IMR-90 (cell line): Measurements from ENCODE around the gene KRTAP10-7. TPM values are rescaled to one million over a fixed set of nuclear protein-coding genes. Genes with fewer than 3 reads are reported as not detected.

ENCODE experiments used
- ATAC-seq: fragments of 200-7000 bp; cut with Tn5 transposase; 2 replicates; pipeline ENCODE4 v1.9.1; 2020; ENCODE audit warnings: low read depth, mild to moderate bottlenecking, moderate library complexity
- BruUV-seq: library from RNA; stranded (reverse); fragments of 400-500 nt; replicated peaks from 2 replicates; lab custom pipeline; 2021; lab: Mats Ljungman, UMichigan
- CTCF ChIA-PET: fragments of 300-600 bp; formaldehyde crosslinking; extraction: SDS; loops from one replicate; lab custom pipeline; 2021; ENCODE audit warnings: antibody characterized with exemption; lab: Yijun Ruan, JAX
- POLR2A ChIA-PET: fragments of 300-600 bp; sonication (Branson Sonifier 250); formaldehyde crosslinking; loops from one replicate; lab custom pipeline; 2022; ENCODE audit warnings: antibody characterized with exemption; ENCODE audit not compliant: unreplicated experiment; lab: Charles Lee
- DNase-seq: peaks from one replicate; pipeline ENCODE4 v3.0.0; 2013
- H2AFZ ChIP-seq: replicated peaks from 2 replicates; pipeline ENCODE3; 2013; ENCODE audit warnings: low read length, mild to moderate bottlenecking; ENCODE audit not compliant: poor library complexity
- H2AK5ac ChIP-seq: 2 replicates; pipeline ENCODE4 v1.6.1; 2013; ENCODE audit warnings: low read depth, low read length, inconsistent platforms
- H2AK9ac ChIP-seq: replicated peaks from 2 replicates; pipeline ENCODE3; 2013; ENCODE audit warnings: mild to moderate bottlenecking, low read depth, low read length, moderate library complexity; ENCODE audit not compliant: poor library complexity
- H2BK120ac ChIP-seq: 2 replicates; pipeline ENCODE4 v1.6.1; 2013; ENCODE audit warnings: low read depth, low read length, inconsistent platforms
- H2BK15ac ChIP-seq: 3 replicates; pipeline ENCODE4 v1.6.1; 2013; ENCODE audit warnings: low read depth, low read length, inconsistent platforms
- H2BK20ac ChIP-seq: 2 replicates; pipeline ENCODE4 v1.6.1; 2013; ENCODE audit warnings: low read depth, mild to moderate bottlenecking, inconsistent platforms, low read length, moderate library complexity
- H2BK5ac ChIP-seq: 2 replicates; pipeline ENCODE4 v1.6.1; 2013; ENCODE audit warnings: mild to moderate bottlenecking, low read depth, low read length, inconsistent platforms; ENCODE audit not compliant: poor library complexity, severe bottlenecking
- H3K14ac ChIP-seq: replicated peaks from 2 replicates; pipeline ENCODE4 v1.6.1; 2013; ENCODE audit warnings: low read depth, low read length, inconsistent platforms
- H3K18ac ChIP-seq: 2 replicates; pipeline ENCODE4 v1.6.1; 2013; ENCODE audit warnings: low read depth, low read length, control low read depth
- H3K23ac ChIP-seq: 2 replicates; pipeline ENCODE4 v1.6.1; 2013; ENCODE audit warnings: low read depth, low read length, inconsistent platforms
- H3K27ac ChIP-seq: 2 replicates; pipeline ENCODE4 v1.5.1; 2013; ENCODE audit warnings: mild to moderate bottlenecking, control low read depth, low read length; ENCODE audit not compliant: insufficient read depth
- H3K27me3 ChIP-seq: 2 replicates; pipeline ENCODE4 v1.6.1; 2013; ENCODE audit warnings: low read length; ENCODE audit not compliant: control insufficient read depth, insufficient read depth
- H3K36me3 ChIP-seq: 2 replicates; pipeline ENCODE4 v1.6.1; 2013; ENCODE audit warnings: low read length, mixed read lengths; ENCODE audit not compliant: control insufficient read depth, insufficient read depth
- H3K4ac ChIP-seq: 2 replicates; pipeline ENCODE4 v1.6.1; 2013; ENCODE audit warnings: low read depth, low read length, inconsistent platforms
- H3K4me1 ChIP-seq: 2 replicates; pipeline ENCODE4 v1.6.1; 2013; ENCODE audit warnings: low read length, mixed read lengths; ENCODE audit not compliant: control insufficient read depth, insufficient read depth
- H3K4me2 ChIP-seq: 2 replicates; pipeline ENCODE4 v1.6.1; 2013; ENCODE audit warnings: low read depth, mild to moderate bottlenecking, control low read depth, low read length, moderate library complexity
- H3K4me3 ChIP-seq: 2 replicates; pipeline ENCODE4 v1.5.1; 2013; ENCODE audit warnings: low read depth, mild to moderate bottlenecking, control low read depth, low read length, moderate library complexity; ENCODE audit not compliant: insufficient read depth
- H3K56ac ChIP-seq: 2 replicates; pipeline ENCODE4 v1.6.1; 2013; ENCODE audit warnings: low read length, inconsistent platforms; ENCODE audit not compliant: insufficient read depth; ENCODE audit errors: extremely low read depth
- H3K79me1 ChIP-seq, 2 experiments: 2 replicates each; pipeline ENCODE4 v1.6.1; 2013; ENCODE audit warnings: low read length in 2 of 2, inconsistent platforms in 1 of 2, low read depth in 1 of 2
- H3K9ac ChIP-seq: 2 replicates; pipeline ENCODE4 v1.6.1; 2013; ENCODE audit warnings: low read depth, low read length, control low read depth
- H3K9me1 ChIP-seq: 2 replicates; pipeline ENCODE4 v1.6.1; 2013; ENCODE audit warnings: low read length, inconsistent platforms; ENCODE audit not compliant: insufficient read depth
- H3K9me3 ChIP-seq: 2 replicates; pipeline ENCODE4 v1.6.1; 2013; ENCODE audit warnings: low read length; ENCODE audit not compliant: control insufficient read depth, insufficient read depth
- H4K20me1 ChIP-seq: 2 replicates; pipeline ENCODE4 v1.6.1; 2013; ENCODE audit warnings: low read length, inconsistent platforms; ENCODE audit not compliant: insufficient read depth
- H4K5ac ChIP-seq: 2 replicates; pipeline ENCODE4 v1.6.1; 2013; ENCODE audit warnings: mild to moderate bottlenecking, low read depth, low read length, control low read depth
- H4K8ac ChIP-seq, 2 experiments: 2 replicates each; pipeline ENCODE4 v1.6.1; 2013; ENCODE audit warnings: low read depth in 2 of 2, low read length in 2 of 2, control low read depth in 1 of 2, inconsistent platforms in 1 of 2
- H4K91ac ChIP-seq: 2 replicates; pipeline ENCODE4 v1.6.1; 2013; ENCODE audit warnings: low read depth, low read length, inconsistent platforms; ENCODE audit not compliant: insufficient read depth
- CEBPB ChIP-seq: IDR thresholded peaks from 2 replicates; pipeline ENCODE4 v1.6.1; 2012; ENCODE audit warnings: low read depth, low read length, improper control_type of control experiment
- CHD1 ChIP-seq: IDR thresholded peaks from 2 replicates; pipeline ENCODE4 v1.6.1; 2012; ENCODE audit warnings: low read depth, low read length, improper control_type of control experiment
- FOS ChIP-seq: fragments of 150-350 bp; IDR thresholded peaks from 2 replicates; pipeline ENCODE4 v1.6.1; 2016; ENCODE audit warnings: low read depth, low read length
- MAFK ChIP-seq: IDR thresholded peaks from 2 replicates; pipeline ENCODE4 v1.6.1; 2012; ENCODE audit warnings: low read depth, low read length, improper control_type of control experiment
- MXI1 ChIP-seq: IDR thresholded peaks from 2 replicates; pipeline ENCODE4 v1.6.1; 2012; ENCODE audit warnings: low read depth, mild to moderate bottlenecking, low read length, moderate library complexity, borderline replicate concordance
- NFE2L2 ChIP-seq: fragments of 150-350 bp; IDR thresholded peaks from 2 replicates; pipeline ENCODE4 v1.6.1; 2016; ENCODE audit warnings: low read depth, mild to moderate bottlenecking, low read length
- POLR2A ChIP-seq: IDR thresholded peaks from 2 replicates; pipeline ENCODE4 v1.6.1; 2012; ENCODE audit warnings: mild to moderate bottlenecking, low read depth, low read length
- SMC3 ChIP-seq: fragments of 150-350 bp; IDR thresholded peaks from 2 replicates; pipeline ENCODE4 v1.6.1; 2016; ENCODE audit warnings: low read depth, mild to moderate bottlenecking, antibody characterized with exemption, low read length, moderate library complexity
- WGBS, 2 experiments: methylation state at CpG; one replicate each; pipeline versions ENCODE4 v1.1.5 to v1.1.7; 2013; ENCODE audit warnings: missing lambda C conversion rate in 2 of 2; ENCODE audit not compliant: insufficient read length in 1 of 2; ENCODE audit errors: extremely low coverage in 2 of 2; 5-methylcytosine and 5-hydroxymethylcytosine counted together
- dilution Hi-C: fragments of 300-500 bp; cut with HindIII; formaldehyde crosslinking; loops from one replicate; pipeline ENCODE4 v1.14.3; 2018; ENCODE audit warnings: low sequenced_read_pairs; ENCODE audit not compliant: unreplicated experiment
- in situ Hi-C: fragments of 300-500 bp; cut with MboI; formaldehyde crosslinking; loops from 3 replicates; pipeline ENCODE4 v1.14.3; 2019; ENCODE audit warnings: low sequenced_read_pairs, inconsistent platforms, mixed read lengths
- intact Hi-C: fragments of 100-400 bp; cut with micrococcal nuclease; formaldehyde crosslinking; loops from 2 replicates; pipeline ENCODE4 v1.10.0; 2022
- polyA plus RNA-seq, 3 experiments: library from polyadenylated mRNA; depleted of rRNA; stranded (reverse); fragments of >200 nt; gene quantifications; 2 replicates each; pipeline ENCODE4 v1.2.3, GENCODE V29; 2012; ENCODE audit warnings: low replicate concordance in 1 of 3
- total RNA-seq: library from RNA; depleted of rRNA; stranded (reverse); fragments of >200 nt; gene quantifications from 2 replicates; pipeline ENCODE4 v1.2.3, GENCODE V29; 2012

KRTAP10-7 gene
- total and polyA plus RNA-seq, 2 of the 4 experiments (the other 2 are of a cell fraction), result not detected

DNA sequence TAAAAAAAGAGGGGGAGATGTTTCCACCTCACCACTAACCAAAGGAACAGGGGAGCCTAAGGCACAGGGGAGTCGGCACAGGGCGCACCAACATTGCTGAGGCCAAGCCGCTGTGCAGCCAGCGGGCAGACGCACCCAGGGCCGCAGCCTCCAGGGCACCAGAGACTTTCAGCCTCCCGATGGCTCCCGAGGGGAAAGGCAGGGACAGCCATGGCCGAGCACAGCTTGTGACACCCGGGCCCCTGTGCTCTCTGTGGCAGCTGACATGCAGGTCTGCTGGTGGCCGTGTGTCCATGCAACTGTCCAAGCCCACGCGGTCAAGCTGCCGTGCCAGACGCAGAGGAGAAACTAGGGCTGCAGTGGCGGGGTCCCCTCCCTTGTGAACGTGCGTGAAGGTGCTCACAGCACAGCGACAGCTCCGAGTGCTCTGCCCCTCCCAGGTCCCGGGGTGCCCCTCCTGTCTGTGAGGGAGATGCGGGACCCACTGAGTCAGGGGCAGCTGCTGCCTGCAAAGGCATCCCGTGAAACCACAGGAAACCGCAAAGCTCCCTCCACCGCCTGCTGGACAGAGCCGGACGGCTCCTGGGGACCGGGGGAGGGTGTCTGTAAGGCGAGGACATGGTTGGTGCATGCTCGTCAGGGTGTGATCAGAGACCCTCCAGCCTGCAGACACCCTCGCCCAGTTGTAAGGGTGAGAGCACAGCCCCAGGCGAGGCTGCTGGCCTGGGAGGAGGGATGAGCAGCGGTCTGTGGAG, 48.3 kb downstream of the KRTAP10-7 start:
- H2AK9ac ChIP-seq, result no peak overlapping the region
- dilution Hi-C loops, result no loop called here
- no peaks in the 10 kb centered on the region for H3K4me1 ChIP-seq
- H3K56ac ChIP-seq, result no peak overlapping the region
- no peaks in the 10 kb centered on the region for H4K20me1 ChIP-seq
- H2AFZ ChIP-seq, result peak overlapping the region; percentile 14
- no peaks in the 10 kb centered on the region; the same call in 1 of the 2 replicates for H3K27me3 ChIP-seq
- DNase-seq (no peak), ATAC-seq (no peak)
- no peak overlapping the region for H3K4ac ChIP-seq
- H3K9ac ChIP-seq, result no peak overlapping the region
- peaks cover 4% of the 10 kb centered on the region for H3K9me3 ChIP-seq
- no peak overlapping the region for H3K14ac ChIP-seq
- WGBS, 2 experiments, result 64% methylated on average over 19 of the region's 33 CpGs; no CpG with 5 or more reads in 1 of the 2 experiments
- no peak overlapping the region for H4K8ac ChIP-seq
- H3K36me3 ChIP-seq, result no peaks in the 10 kb centered on the region
- H2BK15ac ChIP-seq, result no peak overlapping the region
- POLR2A ChIA-PET, result no interaction called here
- no peak overlapping the region for H3K18ac ChIP-seq
- no TSS peak for BruUV-seq
- CTCF ChIA-PET, result no interaction called here
- H2BK5ac ChIP-seq, result no peak overlapping the region
- H3K23ac ChIP-seq, result no peak overlapping the region
- in situ Hi-C loops, result no loop called here
- no peak overlapping the region for H2BK120ac ChIP-seq
- no peak for TF ChIP-seq NFE2L2
- no peak for TF ChIP-seq MXI1
- no peak for TF ChIP-seq CHD1
- TF ChIP-seq MAFK, result no peak
- TF ChIP-seq SMC3, result no peak
- no peak for TF ChIP-seq CEBPB
- TF ChIP-seq POLR2A, result no peak
- TF ChIP-seq FOS, result no peak
- H4K5ac ChIP-seq, result no peak overlapping the region
- H3K4me2 ChIP-seq, result no peak overlapping the region
- no peak overlapping the region for H2AK5ac ChIP-seq
- H3K79me1 ChIP-seq, result no peaks in the 10 kb centered on the region
- no peaks in the 10 kb centered on the region for H3K9me1 ChIP-seq
- H4K91ac ChIP-seq, result no peak overlapping the region
- H2BK20ac ChIP-seq, result no peak overlapping the region
- intact Hi-C loops, result no loop called here
- no peak overlapping the region for H3K4me3 ChIP-seq
- H3K27ac ChIP-seq, result no peak overlapping the region
